HG03095 (cell line): ENCODE results near the gene DNAH6.
A peak's percentile ranks its signal among the peaks of the same experiment; 100 is the strongest.
"Not testable (repeated sequence)": the region's sequence is repeated elsewhere in the genome, so short reads cannot be mapped to it uniquely, and the experiment has no call there.

Experiments
- ATAC-seq: cut with Tn5 transposase; IDR thresholded peaks from one replicate; pipeline ENCODE4 v1.9.1; 2021; ENCODE audit warnings: moderate library complexity; ENCODE audit not compliant: unreplicated experiment

Gene DNAH6

GRCh38 chr2:84516234-84516986 lies at the start of gene DNAH6:
DNAH6 (plus strand) TSS chr2:84516498; CDS start chr2:84517827, 1,329 bp downstream.
- ATAC-seq: peak; percentile 96

- ATAC-seq: no peak
Measured at GRCh38 chr2:84467389-84467788, 48.9 kb upstream of the DNAH6 start.

GRCh38 chr2:84472423-84472822 lies 43.9 kb upstream of the DNAH6 start:
- not testable (repeated sequence) for ATAC-seq

GRCh38 chr2:84472856-84473565 lies 43.3 kb upstream of the DNAH6 start:
- no peak for ATAC-seq

- no peak for ATAC-seq
Measured at GRCh38 chr2:84474176-84474575, 42.1 kb upstream of the DNAH6 start.

GRCh38 chr2:84477886-84478285 lies 38.4 kb upstream of the DNAH6 start:
- ATAC-seq: no peak

GRCh38 chr2:84478867-84479266 lies 37.4 kb upstream of the DNAH6 start:
- ATAC-seq: no peak

GRCh38 chr2:84481702-84482101 lies 34.6 kb upstream of the DNAH6 start:
- no peak for ATAC-seq

GRCh38 chr2:84482603-84483002 lies 33.7 kb upstream of the DNAH6 start:
- no peak for ATAC-seq

GRCh38 chr2:84483320-84483719 lies 33.0 kb upstream of the DNAH6 start:
- ATAC-seq: no peak

- ATAC-seq: no peak
Measured at GRCh38 chr2:84486441-84487115, 29.7 kb upstream of the DNAH6 start.

GRCh38 chr2:84487298-84487996 lies 28.9 kb upstream of the DNAH6 start:
- no peak for ATAC-seq

GRCh38 chr2:84491256-84491655 lies 25.0 kb upstream of the DNAH6 start:
- ATAC-seq: no peak

- no peak for ATAC-seq
Measured at GRCh38 chr2:84491741-84492140, 24.6 kb upstream of the DNAH6 start.

GRCh38 chr2:84492571-84492970 lies 23.7 kb upstream of the DNAH6 start:
- ATAC-seq: no peak

- no peak for ATAC-seq
Measured at GRCh38 chr2:84493514-84493913, 22.8 kb upstream of the DNAH6 start.

GRCh38 chr2:84494070-84494469 lies 22.2 kb upstream of the DNAH6 start:
- no peak for ATAC-seq

GRCh38 chr2:84495539-84496146 lies 20.7 kb upstream of the DNAH6 start:
- ATAC-seq: peak; percentile 65

GRCh38 chr2:84496386-84496785 lies 19.9 kb upstream of the DNAH6 start:
- no peak for ATAC-seq

- no peak for ATAC-seq
Measured at GRCh38 chr2:84497285-84497684, 19.0 kb upstream of the DNAH6 start.
